ENCODE measurements around the gene STAT2.

DNA sequence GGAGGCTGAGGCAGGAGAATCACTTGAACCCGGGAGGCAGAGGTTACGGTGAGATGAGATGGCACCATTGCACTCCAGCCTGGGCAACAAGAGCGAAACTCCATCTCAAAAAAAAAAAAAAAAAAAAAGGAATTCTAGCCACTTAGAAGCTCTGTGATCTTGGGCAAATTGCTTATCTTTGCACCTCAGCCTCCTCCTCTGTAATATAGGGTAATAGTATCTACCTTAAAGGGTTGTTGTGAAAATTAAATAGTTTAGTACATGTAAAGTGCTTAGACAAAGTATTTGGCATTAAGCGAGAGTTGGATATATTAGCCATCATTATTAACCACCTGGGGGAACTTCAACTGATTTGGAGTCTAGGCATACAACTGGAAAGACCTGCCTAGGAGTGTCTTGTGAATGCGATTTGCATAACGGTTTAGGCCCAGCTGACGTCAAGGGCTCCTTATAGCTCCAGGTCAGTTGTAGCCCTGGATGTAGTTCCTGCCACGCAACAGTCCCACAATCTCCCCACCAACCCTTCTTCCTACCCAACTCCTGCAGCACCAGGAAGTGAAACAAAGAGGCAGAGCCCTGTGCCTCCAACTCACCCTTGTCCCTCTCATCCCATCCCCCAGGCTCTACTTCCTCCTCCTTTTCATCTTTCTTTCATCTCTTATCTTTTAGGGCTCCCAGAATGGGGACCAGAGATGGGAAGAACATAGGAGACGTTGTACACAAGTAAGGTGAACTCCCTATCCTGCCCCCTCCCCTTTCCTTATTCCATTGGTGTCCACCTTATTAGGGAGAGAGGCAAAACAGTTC lies 23.3 kb downstream of the STAT2 start:
- TF ChIP-seq RAD21 (IDR thresholded peaks at IDR 0.05; ENCODE audit: low read length): no peak
- TF ChIP-seq MAFK (IDR thresholded peaks at IDR 0.05; ENCODE audit: low read depth, low read length): no peak
- no peak for TF ChIP-seq CTCF (conservative IDR thresholded peaks at IDR 0.05; ENCODE audit: low read depth, low read length)
- TF ChIP-seq POLR2A (IDR thresholded peaks at IDR 0.05; ENCODE audit: low read depth, low read length): no peak
- TF ChIP-seq CEBPB (IDR thresholded peaks at IDR 0.05; ENCODE audit: low read depth, low read length): no peak
- no peak for TF ChIP-seq MAZ (IDR thresholded peaks at IDR 0.05; ENCODE audit: borderline replicate concordance, low read depth, low read length)
- no peak for TF ChIP-seq RFX5 (IDR thresholded peaks at IDR 0.05; ENCODE audit: low read depth, low read length)
- no peak for TF ChIP-seq FOS (IDR thresholded peaks at IDR 0.05; ENCODE audit: low read depth, low read length)
- no peak for TF ChIP-seq NFE2L2 (IDR thresholded peaks at IDR 0.05; ENCODE audit: low read depth, low read length)
- no peak for TF ChIP-seq CHD1 (IDR thresholded peaks at IDR 0.05; ENCODE audit: low read depth, low read length)
- no peak for TF ChIP-seq MXI1 (IDR thresholded peaks at IDR 0.05; ENCODE audit: borderline replicate concordance, low read depth, low read length)
- no peak for TF ChIP-seq USF2 (IDR thresholded peaks at IDR 0.05; ENCODE audit: low read depth, low read length)
- no peak for TF ChIP-seq BHLHE40 (IDR thresholded peaks at IDR 0.05; ENCODE audit: low read depth, low read length)

Measured in IMR-90 (cell line).